GM23338 (cell line): ENCODE results near the gene MAPKAPK3. TPM values are rescaled to one million over a fixed set of nuclear protein-coding genes. Genes with fewer than 3 reads are reported as not detected.

Source experiments
- ATAC-seq: fragments of 200-7000 bp; cut with Tn5 transposase; 3 replicates; pipeline ENCODE4 v1.9.1; 2020
- DNase-seq: peaks from one replicate; pipeline ENCODE4 v3.0.0-alpha.2; 2015; ENCODE audit warnings: low spot score
- H2AFZ ChIP-seq: fragments of 200-600 bp; sonication (generic); 2 replicates; pipeline ENCODE4 v1.8.0; 2016; ENCODE audit warnings: antibody characterized with exemption, mild to moderate bottlenecking, moderate library complexity
- H3F3A ChIP-seq: fragments of 200-600 bp; sonication (generic); replicated peaks from 2 replicates; pipeline ENCODE4 v1.8.0; 2017; ENCODE audit warnings: antibody characterized with exemption, mixed run types, low read depth
- H3K27ac ChIP-seq: fragments of 200-600 bp; sonication (generic); 2 replicates; pipeline ENCODE4 v1.6.1; 2016; ENCODE audit warnings: low read depth
- H3K27me3 ChIP-seq: fragments of 200-600 bp; sonication (generic); 2 replicates; pipeline ENCODE4 v1.8.0; 2016; ENCODE audit warnings: mild to moderate bottlenecking, mixed run types, moderate library complexity; ENCODE audit not compliant: insufficient read depth
- H3K36me3 ChIP-seq: fragments of 200-600 bp; sonication (generic); 2 replicates; pipeline ENCODE4 v1.8.0; 2016; ENCODE audit warnings: mild to moderate bottlenecking; ENCODE audit not compliant: insufficient read depth
- H3K4me1 ChIP-seq: fragments of 200-600 bp; sonication (generic); 2 replicates; pipeline ENCODE4 v1.8.0; 2016; ENCODE audit warnings: mild to moderate bottlenecking, moderate library complexity; ENCODE audit not compliant: insufficient read depth
- H3K4me2 ChIP-seq: fragments of 200-600 bp; sonication (generic); 2 replicates; pipeline ENCODE4 v1.7.1; 2017; ENCODE audit warnings: mixed run types
- H3K4me3 ChIP-seq: fragments of 200-600 bp; sonication (generic); 2 replicates; pipeline ENCODE4 v1.6.1; 2016; ENCODE audit warnings: mixed run types
- H3K79me2 ChIP-seq: fragments of 200-600 bp; sonication (generic); replicated peaks from 2 replicates; pipeline ENCODE4 v1.8.0; 2017; ENCODE audit warnings: mild to moderate bottlenecking; ENCODE audit not compliant: insufficient read depth
- H3K9me2 ChIP-seq: fragments of 200-600 bp; sonication (generic); 2 replicates; pipeline ENCODE4 v1.8.0; 2017; ENCODE audit not compliant: insufficient read depth
- H4K20me1 ChIP-seq: fragments of 200-600 bp; sonication (generic); replicated peaks from 2 replicates; pipeline ENCODE4 v1.8.0; 2017; ENCODE audit warnings: mild to moderate bottlenecking; ENCODE audit not compliant: insufficient read depth
- H3K27ac Mint-ChIP-seq: 2 replicates; pipeline ENCODE4 v1.8.0; 2020; ENCODE audit warnings: inconsistent platforms, mild to moderate bottlenecking, moderate library complexity, mixed read lengths
- H3K27me3 Mint-ChIP-seq: 3 replicates; pipeline ENCODE4 v1.8.0; 2022; ENCODE audit warnings: low read depth, mild to moderate bottlenecking, moderate library complexity, mixed read lengths, inconsistent platforms; ENCODE audit not compliant: insufficient read depth, poor library complexity
- H3K36me3 Mint-ChIP-seq: 3 replicates; pipeline ENCODE4 v1.8.0; 2021; ENCODE audit warnings: low read depth, mild to moderate bottlenecking, inconsistent platforms, moderate library complexity, mixed read lengths
- H3K4me1 Mint-ChIP-seq: 3 replicates; pipeline ENCODE4 v1.8.0; 2020; ENCODE audit warnings: mild to moderate bottlenecking, inconsistent platforms, mixed read lengths
- H3K4me3 Mint-ChIP-seq: 3 replicates; pipeline ENCODE4 v1.8.0; 2021; ENCODE audit warnings: moderate library complexity, mild to moderate bottlenecking, inconsistent platforms, mixed read lengths
- H3K9me3 Mint-ChIP-seq: 3 replicates; pipeline ENCODE4 v1.8.0; 2020; ENCODE audit warnings: moderate library complexity, mild to moderate bottlenecking, inconsistent platforms, mixed read lengths
- CREB1 ChIP-seq: fragments of 250-450 bp; sonication (Bioruptor Pico); IDR thresholded peaks from 2 replicates; pipeline ENCODE4 v1.5.0; 2020; ENCODE audit warnings: low read depth, mild to moderate bottlenecking, moderate library complexity
- EZH2phosphoT487 ChIP-seq: fragments of 200-600 bp; sonication (generic); IDR thresholded peaks from one replicate; pipeline ENCODE4 v1.8.1; 2018; ENCODE audit warnings: antibody characterized with exemption; ENCODE audit not compliant: unreplicated experiment
- JUNB ChIP-seq: IDR thresholded peaks from one replicate; pipeline ENCODE4 v1.6.1; 2016; ENCODE audit warnings: antibody characterized with exemption; ENCODE audit not compliant: unreplicated experiment
- NANOG ChIP-seq: IDR thresholded peaks from 2 replicates; pipeline ENCODE4 v1.6.1; 2016; ENCODE audit warnings: antibody characterized with exemption, borderline replicate concordance
- POLR2AphosphoS5 ChIP-seq: IDR thresholded peaks from 2 replicates; pipeline ENCODE4 v1.6.1; 2016; ENCODE audit warnings: antibody characterized with exemption, low read depth
- long read RNA-seq: library from polyadenylated mRNA; unstranded; transcript quantifications from one replicate; pipeline ENCODE4 v2.0.0, GENCODE V29; 2020; ENCODE audit not compliant: unreplicated experiment
- polyA plus RNA-seq: library from polyadenylated mRNA; unstranded; fragments of >200 nt; fragmentation: Nextera tagmentation; extraction: Ambion mirVana; gene quantifications from 2 replicates; pipeline ENCODE4 v1.2.1, GENCODE V29; 2016
- total RNA-seq: library from RNA; depleted of rRNA; stranded (reverse); fragments of >200 nt; shearing (Covaris generic); gene quantifications from 2 replicates; pipeline ENCODE4 v1.2.3, GENCODE V29; 2014; rRNA removed
- TF ChIP-seq, protein P1 (sequence below): IDR thresholded peaks from 2 replicates; pipeline ENCODE4 v1.6.1; 2016; ENCODE audit warnings: antibody characterized with exemption

Gene MAPKAPK3
- total RNA-seq (44.9 and 51.1 TPM in 2 replicates), polyA plus RNA-seq (16.5 and 17.2 TPM in 2 replicates)
- long read RNA-seq, transcript MAPKAPK3-208 (11 exons, 2,563 nt) = minor isoform, 8 of 30 reads
- long read RNA-seq, transcript MAPKAPK3-201 (11 exons, 2,500 nt) = major isoform, 14 of 30 reads
- long read RNA-seq, partial matches to known transcripts = 6 of 30 reads
- long read RNA-seq, other reads (novel, unspliced or antisense) = 2 of 30 reads

DNA sequence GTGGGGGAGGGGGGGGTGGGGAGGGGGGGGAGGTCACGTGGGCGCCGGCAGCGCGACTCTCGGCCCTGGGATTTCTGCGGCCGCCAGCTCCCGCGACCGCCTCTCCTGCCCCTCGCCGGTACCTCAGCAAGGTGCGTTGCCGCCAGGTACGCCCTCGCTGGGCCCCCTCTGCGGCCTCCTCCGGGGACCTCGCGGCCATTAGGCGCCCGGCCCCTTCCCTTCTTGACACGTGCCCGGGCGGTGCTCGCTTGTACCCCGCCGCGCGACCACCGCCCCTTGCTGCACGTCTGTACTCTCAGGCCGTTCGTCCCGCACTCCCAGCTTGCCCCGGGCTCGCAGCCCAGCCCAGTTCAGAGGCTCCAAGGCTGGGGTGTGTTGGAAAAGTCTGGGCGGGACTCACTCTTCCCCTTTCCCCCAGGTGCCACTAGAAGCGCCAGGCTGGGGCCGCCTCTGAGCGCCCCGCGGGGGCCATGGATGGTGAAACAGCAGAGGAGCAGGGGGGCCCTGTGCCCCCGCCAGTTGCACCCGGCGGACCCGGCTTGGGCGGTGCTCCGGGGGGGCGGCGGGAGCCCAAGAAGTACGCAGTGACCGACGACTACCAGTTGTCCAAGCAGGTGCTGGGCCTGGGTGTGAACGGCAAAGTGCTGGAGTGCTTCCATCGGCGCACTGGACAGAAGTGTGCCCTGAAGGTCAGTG, at the start of gene MAPKAPK3:
Gene MAPKAPK3 (plus strand): TSS at position 56 of the 696 bp plus-strand sequence. CDS start 415 bp downstream, at position 471.
- Mint-ChIP-seq H3K4me3 (peak within 1 kb of the TSS; percentile 87), H3K4me1 (peaks cover 16% of the 10 kb centered on the region), H3K36me3 (peaks cover 9% of the 10 kb centered on the region; the same call in 2 of the 3 replicates), H3K27me3 (peaks cover 28% of the 10 kb centered on the region), H3K9me3 (no peaks in the 10 kb centered on the region), H3K27ac (peak within 1 kb of the TSS; percentile 80; the same call in 1 of the 2 replicates)
- H3F3A ChIP-seq = peaks cover 12% of the 10 kb centered on the region
- H2AFZ ChIP-seq = peak within 1 kb of the TSS; percentile 98
- H3K27me3 ChIP-seq = peaks cover 24% of the 10 kb centered on the region
- H3K36me3 ChIP-seq = no peaks in the 10 kb centered on the region
- H4K20me1 ChIP-seq = peaks cover 6% of the 10 kb centered on the region
- no peak for TF ChIP-seq NANOG
- peak; percentile 60 for TF ChIP-seq POLR2AphosphoS5
- DNase-seq (no peak), ATAC-seq (peak; percentile 54)
- H3K27ac ChIP-seq = no peak within 1 kb of the TSS
- peak within 1 kb of the TSS; percentile 87 for H3K4me3 ChIP-seq
- peaks cover 14% of the 10 kb centered on the region for H3K79me2 ChIP-seq
- no peaks in the 10 kb centered on the region for H3K9me2 ChIP-seq
- peak within 1 kb of the TSS; percentile 100 for H3K4me2 ChIP-seq
- peaks cover 19% of the 10 kb centered on the region for H3K4me1 ChIP-seq

DNA sequence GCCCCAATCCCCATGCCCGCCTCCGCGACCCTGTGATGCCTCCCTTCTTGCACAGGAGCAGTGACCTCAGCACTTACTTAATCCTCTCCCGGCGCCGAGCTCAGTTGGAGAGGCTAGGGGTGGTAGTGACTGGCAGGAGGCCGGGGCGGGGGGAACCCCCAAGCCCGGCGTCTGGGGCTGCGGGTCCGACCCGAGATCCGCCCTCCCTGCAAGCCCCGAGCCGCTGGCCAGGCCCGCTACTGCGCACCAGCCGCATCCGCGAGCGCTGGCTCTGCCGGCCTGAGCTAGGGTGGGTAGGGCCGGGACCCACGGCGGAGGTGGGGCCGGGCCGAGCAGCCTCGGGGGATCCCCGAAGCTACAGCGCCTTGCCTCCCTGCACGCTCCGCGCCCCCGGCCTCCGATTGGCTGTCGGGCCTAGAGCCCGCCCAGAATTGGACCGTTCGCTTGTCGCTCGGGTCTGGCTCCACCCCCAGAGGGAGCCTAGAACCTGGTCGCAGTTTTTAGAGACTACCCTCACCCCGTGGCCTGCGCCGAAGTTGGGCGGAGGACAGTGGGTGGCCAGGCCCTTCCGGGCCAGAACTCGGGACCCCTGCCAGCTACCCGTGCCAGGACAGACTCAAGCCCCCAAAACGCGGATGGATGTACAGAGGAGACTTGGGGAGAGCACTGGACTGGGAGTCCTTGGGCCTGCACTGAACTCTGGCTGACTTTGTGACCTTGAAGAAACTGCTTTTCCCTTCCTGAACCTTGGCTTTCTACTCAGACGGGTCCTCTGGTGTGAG, 49.4 kb upstream of the MAPKAPK3 start, which contains the start of gene C3orf18:
Gene C3orf18 (minus strand): TSS at position 362 of the 782 bp plus-strand sequence. CDS start 2,048 bp downstream, outside the sequence.
- no peaks in the 10 kb centered on the region; the same call in 1 of the 2 replicates for H3K4me1 ChIP-seq
- Mint-ChIP-seq H3K27ac (peak within 1 kb of the TSS; percentile 84), H3K9me3 (no peaks in the 10 kb centered on the region), H3K36me3 (peaks cover 3% of the 10 kb centered on the region; the same call in 1 of the 3 replicates), H3K4me3 (peak within 1 kb of the TSS; percentile 97), H3K27me3 (peaks cover 14% of the 10 kb centered on the region), H3K4me1 (peaks cover 11% of the 10 kb centered on the region; the same call in 2 of the 3 replicates)
- no peaks in the 10 kb centered on the region for H3K9me2 ChIP-seq
- peak within 1 kb of the TSS; percentile 96 for H3K4me3 ChIP-seq
- peak within 1 kb of the TSS; percentile 98 for H2AFZ ChIP-seq
- H3K27me3 ChIP-seq = peaks cover 13% of the 10 kb centered on the region; the same call in 1 of the 2 replicates
- peak within 1 kb of the TSS; percentile 97 for H3K4me2 ChIP-seq
- H3K27ac ChIP-seq = no peak within 1 kb of the TSS
- TF ChIP-seq JUNB (no peak), CREB1 (peak; percentile 64; the same call in 1 of the 2 replicates), POLR2AphosphoS5 (peak; percentile 76), EZH2phosphoT487 (no peak)
- TF ChIP-seq, protein P1, sequence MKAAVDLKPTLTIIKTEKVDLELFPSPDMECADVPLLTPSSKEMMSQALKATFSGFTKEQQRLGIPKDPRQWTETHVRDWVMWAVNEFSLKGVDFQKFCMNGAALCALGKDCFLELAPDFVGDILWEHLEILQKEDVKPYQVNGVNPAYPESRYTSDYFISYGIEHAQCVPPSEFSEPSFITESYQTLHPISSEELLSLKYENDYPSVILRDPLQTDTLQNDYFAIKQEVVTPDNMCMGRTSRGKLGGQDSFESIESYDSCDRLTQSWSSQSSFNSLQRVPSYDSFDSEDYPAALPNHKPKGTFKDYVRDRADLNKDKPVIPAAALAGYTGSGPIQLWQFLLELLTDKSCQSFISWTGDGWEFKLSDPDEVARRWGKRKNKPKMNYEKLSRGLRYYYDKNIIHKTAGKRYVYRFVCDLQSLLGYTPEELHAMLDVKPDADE = no peak
- no peaks in the 10 kb centered on the region for H3K36me3 ChIP-seq
- ATAC-seq (peak; percentile 79), DNase-seq (peak; percentile 98)
- H3F3A ChIP-seq = peaks cover 20% of the 10 kb centered on the region
- no peaks in the 10 kb centered on the region for H4K20me1 ChIP-seq
- peaks cover 7% of the 10 kb centered on the region; the same call in 1 of the 2 replicates for H3K79me2 ChIP-seq
